NK-92 (cell line): ENCODE results near the gene MFAP3L.

Experiments
- DNase-seq: peaks from one replicate; lab custom pipeline; 2025; ENCODE audit not compliant: unreplicated experiment; lab: John Stamatoyannopoulos, UW

The MFAP3L gene

GRCh38 chr4:170022211-170022610 lies 4.0 kb downstream of the MFAP3L start:
- no peak for DNase-seq

- DNase-seq = no peak
Measured at GRCh38 chr4:170017252-170017651, 8.9 kb downstream of the MFAP3L start.

- no peak for DNase-seq
Measured at GRCh38 chr4:170015285-170015684, 10.9 kb downstream of the MFAP3L start.

- DNase-seq = no peak
Measured at GRCh38 chr4:170014359-170015011, 11.7 kb downstream of the MFAP3L start.

GRCh38 chr4:170012629-170012958 lies 13.6 kb downstream of the MFAP3L start:
- DNase-seq = no peak

GRCh38 chr4:170011921-170012628 lies 14.1 kb downstream of the MFAP3L start:
- DNase-seq = no peak

GRCh38 chr4:170009291-170009690 lies 16.9 kb downstream of the MFAP3L start:
- no peak for DNase-seq

GRCh38 chr4:170008801-170009200 lies 17.4 kb downstream of the MFAP3L start:
- no peak for DNase-seq

GRCh38 chr4:170008371-170008770 lies 17.8 kb downstream of the MFAP3L start:
- no peak for DNase-seq

- DNase-seq = no peak
Measured at GRCh38 chr4:170007113-170007512, 19.1 kb downstream of the MFAP3L start.

- no peak for DNase-seq
Measured at GRCh38 chr4:170005472-170005871, 20.7 kb downstream of the MFAP3L start.

- DNase-seq = no peak
Measured at GRCh38 chr4:170004651-170005295, 21.4 kb downstream of the MFAP3L start.

- no peak for DNase-seq
Measured at GRCh38 chr4:170003071-170004070, 22.8 kb downstream of the MFAP3L start.

GRCh38 chr4:170001745-170002267 lies 24.4 kb downstream of the MFAP3L start:
- no peak for DNase-seq

GRCh38 chr4:170001011-170001744 lies 25.0 kb downstream of the MFAP3L start:
- no peak for DNase-seq

- no peak for DNase-seq
Measured at GRCh38 chr4:169999923-170000322, 26.3 kb downstream of the MFAP3L start.

GRCh38 chr4:169998981-169999380 lies 27.2 kb downstream of the MFAP3L start:
- no peak for DNase-seq

GRCh38 chr4:169996379-169997240 lies 29.6 kb downstream of the MFAP3L start:
- no peak for DNase-seq

- DNase-seq = no peak
Measured at GRCh38 chr4:169993531-169993930, 32.7 kb downstream of the MFAP3L start.
